IPS-NIHi7 (cell line): ENCODE results near the gene PAX5.
A peak's percentile ranks its signal among the peaks of the same experiment; 100 is the strongest.

Experiments
- DNase-seq: peaks from one replicate; pipeline ENCODE4 v3.0.0; 2012; ENCODE audit warnings: mixed read lengths; ENCODE audit errors: extremely low spot score

PAX5 gene

GRCh38 chr9:37037503-37038301 is 3.6 kb upstream of the PAX5 start:
- peak; percentile 61 for DNase-seq

GRCh38 chr9:37036776-37037502 is 2.9 kb upstream of the PAX5 start:
- peak; percentile 26 for DNase-seq

- no peak for DNase-seq
These were observed 2.3 kb upstream of the PAX5 start for GRCh38 chr9:37036371-37036775.

GRCh38 chr9:37035648-37036370 is 1.7 kb upstream of the PAX5 start:
- DNase-seq, result peak; percentile 58

- peak; percentile 31 for DNase-seq
These were observed 1.0 kb upstream of the PAX5 start for GRCh38 chr9:37034938-37035647.

- peak; percentile 60 for DNase-seq
These were observed 353 bp upstream of the PAX5 start for GRCh38 chr9:37034305-37034937.

- DNase-seq, result no peak
These were observed 927 bp downstream of the PAX5 start for GRCh38 chr9:37033141-37033540.

GRCh38 chr9:37032713-37033112 is 1.4 kb downstream of the PAX5 start:
- DNase-seq, result no peak

- DNase-seq, result no peak
These were observed 2.2 kb downstream of the PAX5 start for GRCh38 chr9:37031902-37032301.

- no peak for DNase-seq
These were observed 3.0 kb downstream of the PAX5 start for GRCh38 chr9:37031081-37031480.

GRCh38 chr9:37030611-37030939 is 3.5 kb downstream of the PAX5 start:
- no peak for DNase-seq

- no peak for DNase-seq
These were observed 4.1 kb downstream of the PAX5 start for GRCh38 chr9:37029776-37030610.

GRCh38 chr9:37029304-37029775 is 4.7 kb downstream of the PAX5 start:
- no peak for DNase-seq

- no peak for DNase-seq
These were observed 5.5 kb downstream of the PAX5 start for GRCh38 chr9:37028420-37029031.

GRCh38 chr9:37027582-37028419 is 6.3 kb downstream of the PAX5 start:
- peak; percentile 100 for DNase-seq

GRCh38 chr9:37026931-37027581 is 7.0 kb downstream of the PAX5 start:
- DNase-seq, result no peak

- peak; percentile 33 for DNase-seq
These were observed 7.7 kb downstream of the PAX5 start for GRCh38 chr9:37026113-37026930.

- no peak for DNase-seq
These were observed 8.3 kb downstream of the PAX5 start for GRCh38 chr9:37025823-37026112.
